K562 (cell line): ENCODE data around the gene JUP. TPM values are rescaled to one million over a fixed set of nuclear protein-coding genes. Genes with fewer than 3 reads are reported as not detected.

Experiments
- BCL6 ChIP-seq: fragments of 250-450 bp; sonication (Bioruptor Pico); IDR thresholded peaks from 2 replicates; pipeline ENCODE4 v1.4.0; 2020
- HEY1 ChIP-seq: fragments of 250-450 bp; sonication (Bioruptor Pico); IDR thresholded peaks from 2 replicates; pipeline ENCODE4 v1.5.0; 2020; ENCODE audit warnings: mild to moderate bottlenecking, moderate library complexity, borderline replicate concordance
- HLTF ChIP-seq: fragments of 450-650 bp; IDR thresholded peaks from 2 replicates; pipeline ENCODE4 v1.6.1; 2016
- JUND ChIP-seq, 2 experiments: IDR thresholded peaks; 2 replicates in 1 of 2; 3 replicates in 1 of 2; pipeline ENCODE4 v1.6.1; 2011; ENCODE audit warnings: borderline replicate concordance in 2 of 2, low read depth in 2 of 2, low read length in 2 of 2, improper control_type of control experiment in 1 of 2, missing biosample characterization in 1 of 2, missing genetic modification characterization in 1 of 2, missing genetic modification reagents in 1 of 2
- NCOA6 ChIP-seq: fragments of 450-650 bp; IDR thresholded peaks from 2 replicates; pipeline ENCODE4 v1.6.1; 2017; ENCODE audit warnings: mild to moderate bottlenecking
- NEUROD1 ChIP-seq: fragments of 150-350 bp; IDR thresholded peaks from 2 replicates; pipeline ENCODE4 v1.6.1; 2014; ENCODE audit warnings: borderline replicate concordance, low read length, low read depth; ENCODE audit not compliant: partially characterized antibody
- PTTG1 ChIP-seq: fragments of 450-650 bp; IDR thresholded peaks from 2 replicates; pipeline ENCODE4 v1.6.1; 2016; ENCODE audit warnings: low read depth, mild to moderate bottlenecking, missing genetic modification characterization, missing compliant biosample characterization
- REST ChIP-seq, 2 experiments: fragments of 450-650 bp; formaldehyde crosslinking in 1 of 2; IDR thresholded peaks; 2 replicates each; pipeline versions ENCODE4 v1.4.0 to v1.6.1; 2014 to 2020; ENCODE audit warnings: mild to moderate bottlenecking in 2 of 2, borderline replicate concordance in 1 of 2, low read depth in 1 of 2
- SAFB2 ChIP-seq: fragments of 200-400 bp; formaldehyde crosslinking; IDR thresholded peaks from 2 replicates; pipeline ENCODE4 v1.6.1; 2018; ENCODE audit warnings: borderline replicate concordance, low read length, low read depth, moderate library complexity; ENCODE audit not compliant: severe bottlenecking
- SIRT6 ChIP-seq: IDR thresholded peaks from one replicate; pipeline ENCODE4 v1.6.1; 2012; ENCODE audit warnings: low read depth, mild to moderate bottlenecking, control low read depth, inconsistent platforms, low read length, moderate library complexity
- ZNF639 ChIP-seq, 2 experiments: fragments of 200-800 bp in 1 of 2; sonication (Bioruptor generic) in 1 of 2; sonication (generic) in 1 of 2; formaldehyde crosslinking in 1 of 2; IDR thresholded peaks in 1 of 2; conservative IDR thresholded peaks in 1 of 2; 2 replicates each; pipeline versions ENCODE4 v1.5.0 to v1.6.1; 2016 to 2020; ENCODE audit warnings: missing compliant biosample characterization in 1 of 2, missing genetic modification characterization in 1 of 2, missing genetic modification reagents in 1 of 2
- ZNF785 ChIP-seq: fragments of 250-450 bp; sonication (Bioruptor Pico); IDR thresholded peaks from 2 replicates; pipeline ENCODE4 v1.4.0; 2020; ENCODE audit warnings: mild to moderate bottlenecking
- polyA plus RNA-seq, 8 experiments: library from polyadenylated mRNA; depleted of rRNA in 4 of 8; stranded (reverse) in 5 of 8; unstranded in 3 of 8; fragments of >200 nt; fragmentation: Nextera tagmentation in 2 of 8; fragmentation: Illumina TruSeq in 1 of 8; extraction: Ambion mirVana in 2 of 8; extraction: Trizol in 1 of 8; gene quantifications; 2 replicates each; pipeline versions ENCODE4 v1.2.1 to v1.2.3, GENCODE V29; 2011 to 2014; ENCODE audit warnings: inconsistent platforms in 1 of 8, missing spikeins in 1 of 8
- total RNA-seq, 7 experiments: library from RNA; depleted of rRNA in 6 of 7; stranded (reverse); fragments of >200 nt in 6 of 7; fragmentation: Illumina TruSeq in 2 of 7; extraction: Trizol in 2 of 7; gene quantifications; 2 replicates each; pipeline versions ENCODE4 v1.2.1 to v1.2.3, GENCODE V29; 2011 to 2021; ENCODE audit warnings: low replicate concordance in 1 of 7
- TF ChIP-seq, protein P1 (sequence below): fragments of 450-650 bp; IDR thresholded peaks from 2 replicates; pipeline ENCODE4 v1.6.1; 2018; ENCODE audit warnings: mild to moderate bottlenecking, low read depth; ENCODE audit not compliant: partially characterized antibody

JUP gene
- total and polyA plus RNA-seq, 9 of the 15 experiments (the other 6 are each of a cell fraction or from before 2014, with no cell fraction given): 6.4 to 177 (median 31.2) TPM

GRCh38 chr17:41811549-41812380, 25.3 kb upstream of the JUP start, which contains the start of gene P3H4 (continued):
- TF ChIP-seq REST (IDR thresholded peaks at IDR 0.05; ENCODE audit: borderline replicate concordance): peak; percentile 6; the same call in 1 of the 2 replicates
- no peak for TF ChIP-seq REST (CRISPR knock-in tag; IDR thresholded peaks at IDR 0.05; ENCODE audit: low read depth)
- no peak for TF ChIP-seq NEUROD1
- TF ChIP-seq HEY1: no peak
- peak in 1 of 2 experiments; percentile 32; a peak in 1 of 4 replicates for TF ChIP-seq ZNF639 (CRISPR knock-in tag; conservative IDR thresholded peaks at IDR 0.05 in 1 of 2, IDR thresholded peaks at IDR 0.05 in 1 of 2)
- no peak for TF ChIP-seq JUND (IDR thresholded peaks at IDR 0.05; ENCODE audit: borderline replicate concordance, low read depth, low read length)
- no peak for TF ChIP-seq JUND (tag; IDR thresholded peaks at IDR 0.05; ENCODE audit: borderline replicate concordance, low read depth, low read length)
- TF ChIP-seq PTTG1 (tag): no peak
- TF ChIP-seq, protein P1, sequence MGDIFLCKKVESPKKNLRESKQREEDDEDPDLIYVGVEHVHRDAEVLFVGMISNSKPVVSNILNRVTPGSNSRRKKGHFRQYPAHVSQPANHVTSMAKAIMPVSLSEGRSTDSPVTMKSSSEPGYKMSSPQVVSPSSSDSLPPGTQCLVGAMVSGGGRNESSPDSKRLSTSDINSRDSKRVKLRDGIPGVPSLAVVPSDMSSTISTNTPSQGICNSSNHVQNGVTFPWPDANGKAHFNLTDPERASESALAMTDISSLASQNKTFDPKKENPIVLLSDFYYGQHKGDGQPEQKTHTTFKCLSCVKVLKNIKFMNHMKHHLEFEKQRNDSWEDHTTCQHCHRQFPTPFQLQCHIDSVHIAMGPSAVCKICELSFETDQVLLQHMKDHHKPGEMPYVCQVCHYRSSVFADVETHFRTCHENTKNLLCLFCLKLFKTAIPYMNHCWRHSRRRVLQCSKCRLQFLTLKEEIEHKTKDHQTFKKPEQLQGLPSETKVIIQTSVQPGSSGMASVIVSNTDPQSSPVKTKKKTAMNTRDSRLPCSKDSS: no peak
- no peak for TF ChIP-seq BCL6 (CRISPR knock-in tag)
- peak; percentile 63; the same call in 1 of the 2 replicates for TF ChIP-seq NCOA6
- TF ChIP-seq ZNF785 (CRISPR knock-in tag): no peak
- TF ChIP-seq SAFB2: no peak
- no peak for TF ChIP-seq SIRT6
- TF ChIP-seq HLTF: no peak
